ENCODE results near the gene KRT8.
A peak's percentile ranks its signal among the peaks of the same experiment; 100 is the strongest.
"Not testable (repeated sequence)": the region's sequence is repeated elsewhere in the genome, so short reads cannot be mapped to it uniquely, and the experiment has no call there.

KRT8 gene

DNA sequence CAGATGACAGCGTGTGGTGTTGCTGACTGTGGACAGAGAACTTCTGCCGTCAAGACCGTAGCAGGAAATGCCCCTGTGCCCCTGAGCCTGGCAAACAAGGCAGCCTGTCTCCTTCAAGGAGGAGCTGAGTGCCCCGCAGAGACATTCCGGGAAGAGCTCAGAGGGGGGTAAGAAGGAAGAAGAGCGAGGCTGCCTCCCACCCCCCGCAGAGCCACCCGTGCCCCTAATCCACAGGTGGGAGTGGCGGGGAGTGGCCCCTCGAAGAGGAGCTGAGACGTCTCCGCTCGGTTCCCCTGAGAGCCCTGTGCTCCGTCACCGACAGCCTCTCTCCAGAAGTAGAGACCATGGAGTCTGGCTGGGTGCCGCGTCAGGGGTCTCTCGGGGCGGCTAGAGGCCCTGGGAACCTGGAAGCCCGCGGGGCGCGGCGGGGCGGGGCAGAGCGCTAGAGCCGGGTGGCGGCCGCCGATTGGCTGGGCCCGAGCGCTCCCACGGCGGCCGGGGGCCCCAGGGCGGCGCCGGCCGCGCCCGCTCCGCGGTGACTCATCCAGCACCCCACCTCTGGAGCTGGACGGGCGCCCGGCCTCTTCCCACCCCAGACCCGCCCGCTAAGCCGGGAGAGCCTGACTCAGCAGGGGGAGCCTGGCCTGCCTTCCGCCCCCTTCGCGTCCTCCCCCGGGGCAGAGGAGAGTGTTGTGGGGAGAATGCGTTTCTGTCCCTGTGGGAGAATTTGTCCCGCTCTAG is 30.9 kb downstream of the KRT8 start:
- peak in 1 of 2 donors; percentile 27 for DNase-seq

- no peak for DNase-seq
These were observed 31.4 kb downstream of the KRT8 start for GRCh38 chr12:52873513-52873831.

- DNase-seq: no peak
These were observed 32.1 kb downstream of the KRT8 start for GRCh38 chr12:52872644-52873389.

DNA sequence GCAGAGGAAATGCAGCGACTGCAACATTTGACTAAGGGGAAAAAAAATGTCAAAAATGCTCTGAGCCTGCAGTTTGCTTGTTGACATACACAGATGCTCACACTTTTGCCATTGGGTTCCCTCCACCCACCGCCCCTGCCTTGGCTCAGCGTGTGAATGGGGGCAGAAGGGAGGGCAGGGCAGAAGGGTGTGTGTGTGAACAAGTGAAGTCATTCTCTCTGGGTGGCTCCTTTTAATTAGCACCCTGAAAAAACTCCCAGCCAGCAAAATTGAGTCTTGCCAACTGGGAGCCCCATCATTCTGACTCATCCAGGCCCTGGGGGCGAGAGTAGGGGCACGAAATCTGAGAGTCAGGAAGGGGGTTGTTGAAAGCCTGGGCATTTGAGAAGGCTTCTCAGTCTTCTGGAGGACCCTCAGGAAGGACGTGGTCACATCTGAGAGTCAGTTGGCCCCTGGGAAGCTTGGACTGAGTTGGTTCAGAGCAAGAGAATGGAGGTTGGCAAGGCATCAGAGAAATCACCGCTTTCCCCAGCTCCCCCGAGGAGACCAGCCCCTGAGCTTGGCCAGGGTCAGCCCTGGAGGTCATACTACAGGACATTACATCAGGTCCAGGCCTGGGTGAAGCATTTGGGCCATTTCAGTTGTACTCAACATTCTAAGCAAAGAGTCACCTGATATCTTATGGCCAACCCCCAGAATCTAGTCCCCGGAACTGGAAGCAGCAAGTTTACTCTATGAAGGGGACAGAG is 33.4 kb downstream of the KRT8 start:
- no peak for DNase-seq

GRCh38 chr12:52870361-52871290 is 34.2 kb downstream of the KRT8 start:
- DNase-seq: peak; percentile 77 to 81

DNA sequence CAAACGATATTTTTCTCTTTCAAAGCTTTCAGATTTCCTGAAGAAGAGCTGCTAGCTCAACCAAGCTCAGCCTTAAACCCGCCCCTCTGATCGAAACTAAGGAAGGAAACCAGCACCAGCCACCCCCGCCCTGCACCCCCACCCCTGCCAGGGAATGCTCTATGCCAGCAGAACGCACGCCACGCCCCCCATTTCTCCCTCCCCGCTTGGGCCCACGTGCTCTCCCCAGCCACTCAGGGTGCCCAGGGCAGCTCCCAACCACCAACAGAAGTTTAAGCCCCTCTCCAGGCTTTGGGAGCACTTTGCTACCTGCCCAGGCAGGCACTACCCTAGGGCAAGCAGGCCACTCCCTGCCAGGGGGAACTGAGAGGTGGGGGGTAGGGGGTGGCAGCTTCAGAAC is 37.2 kb downstream of the KRT8 start:
- DNase-seq: no peak

GRCh38 chr12:52867152-52867551 is 37.7 kb downstream of the KRT8 start:
- DNase-seq: no peak

DNA sequence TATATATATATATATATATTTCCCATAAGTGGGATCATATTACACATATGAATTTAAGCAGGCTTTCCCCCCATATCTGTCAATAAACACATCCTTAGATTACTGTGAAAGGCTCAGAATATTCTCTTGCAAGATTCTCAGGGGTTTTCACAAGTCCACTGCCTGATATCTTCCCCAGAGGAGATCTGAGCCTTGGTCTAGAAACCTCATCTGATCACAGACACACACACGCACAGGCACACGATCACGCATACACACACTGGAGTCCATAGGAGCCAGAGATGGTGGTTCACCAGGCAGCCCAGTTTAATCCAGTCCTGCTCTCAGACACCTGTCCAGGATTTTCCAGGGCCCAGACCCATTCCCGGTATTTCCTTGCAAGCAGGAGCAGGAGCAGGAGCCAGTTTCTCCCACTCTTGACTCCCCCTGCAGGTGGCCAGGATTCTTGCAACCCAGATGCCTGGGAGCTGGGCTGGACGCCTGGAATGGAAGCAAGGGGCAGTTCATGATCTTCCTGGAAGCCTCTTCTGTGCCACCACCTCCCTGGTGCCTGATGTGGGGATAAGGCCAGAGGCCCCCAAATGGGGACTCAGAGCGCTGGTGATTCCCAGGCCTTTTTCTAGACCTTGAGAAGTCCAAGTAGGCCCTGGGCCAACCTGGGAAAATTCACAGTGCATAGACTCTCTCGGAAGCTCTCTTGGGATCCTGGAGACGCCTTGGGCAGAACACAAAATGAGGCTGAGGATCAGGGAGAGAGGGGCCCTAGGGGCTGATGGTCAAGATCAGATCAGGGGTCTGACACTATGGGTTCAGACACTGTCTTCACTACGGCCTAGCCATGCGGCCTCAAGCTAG is 39.6 kb downstream of the KRT8 start:
- DNase-seq: peak; percentile 23 to 25

GRCh38 chr12:52862023-52862422 is 42.9 kb downstream of the KRT8 start:
- DNase-seq: no peak

DNA sequence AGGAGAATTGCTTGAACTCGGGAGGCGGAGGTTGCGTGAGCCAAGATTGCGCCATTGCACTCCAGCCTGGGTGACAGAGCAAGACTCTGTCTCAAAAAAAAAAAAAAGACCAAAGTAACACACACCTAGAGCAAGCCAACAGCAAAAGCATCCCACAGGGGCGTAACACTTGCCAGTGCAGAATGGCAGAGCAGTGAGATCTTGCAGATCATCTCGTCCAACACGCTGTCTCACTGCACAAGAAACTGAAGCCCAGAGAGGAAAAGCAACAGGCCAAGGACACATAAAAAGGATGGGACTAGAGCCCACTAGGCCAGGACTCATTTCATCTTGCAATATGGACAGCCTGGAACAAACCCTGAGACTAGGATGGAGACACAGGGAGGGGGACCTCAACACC is 43.4 kb downstream of the KRT8 start:
- no peak for DNase-seq

DNA sequence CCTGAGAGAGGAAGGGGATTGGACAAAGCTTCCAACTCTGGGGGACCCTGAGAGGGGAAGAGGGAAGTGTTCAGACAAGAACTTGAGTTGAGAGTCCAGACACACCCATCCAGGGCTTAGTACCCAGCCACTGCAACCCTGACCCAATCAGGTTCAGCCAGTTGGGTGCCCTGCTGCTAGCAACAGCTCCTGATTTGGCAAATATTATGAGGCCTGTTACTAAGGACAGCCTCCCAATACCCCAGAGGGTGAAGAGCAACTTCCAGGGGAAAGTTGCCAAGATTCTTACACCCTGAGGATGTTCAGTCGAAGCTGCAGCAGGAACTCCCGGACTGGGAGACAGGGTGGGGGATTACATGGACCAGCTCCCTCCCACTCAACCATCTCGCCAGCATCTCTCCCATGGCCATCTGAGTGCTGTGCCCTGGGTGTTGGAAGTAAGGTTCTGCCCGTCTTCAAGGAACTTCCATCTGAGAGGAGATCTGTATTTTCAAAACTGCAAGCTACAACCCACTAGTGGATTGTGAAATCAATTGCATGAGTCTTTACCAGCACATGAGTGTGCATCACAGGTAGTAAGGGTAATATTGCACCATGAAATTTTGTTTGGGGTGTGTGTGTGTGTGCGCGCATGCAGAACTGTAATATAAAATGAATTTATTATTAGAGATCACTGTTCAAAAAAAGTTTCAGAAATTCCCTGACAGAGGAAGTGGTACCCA is 44.6 kb downstream of the KRT8 start:
- no peak for DNase-seq

DNA sequence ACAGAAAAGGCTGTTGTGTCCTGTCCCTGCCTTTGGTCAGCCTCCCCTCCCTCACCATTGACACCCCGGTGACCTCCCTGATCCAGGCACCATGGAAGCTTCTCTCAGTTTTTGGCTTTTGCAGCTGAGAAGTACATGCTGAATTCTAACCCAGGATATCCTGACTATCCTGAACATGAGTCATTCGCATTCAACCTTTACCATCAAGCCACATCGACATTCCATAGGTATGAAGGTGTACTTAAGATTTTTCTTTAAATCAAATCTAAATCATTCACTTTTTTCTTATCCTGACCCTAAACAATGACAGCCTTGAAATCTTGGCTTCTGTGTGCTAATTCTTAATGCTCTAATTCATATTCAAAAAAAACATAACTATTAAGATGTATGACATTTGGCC is 47.4 kb downstream of the KRT8 start:
- no peak for DNase-seq

DNA sequence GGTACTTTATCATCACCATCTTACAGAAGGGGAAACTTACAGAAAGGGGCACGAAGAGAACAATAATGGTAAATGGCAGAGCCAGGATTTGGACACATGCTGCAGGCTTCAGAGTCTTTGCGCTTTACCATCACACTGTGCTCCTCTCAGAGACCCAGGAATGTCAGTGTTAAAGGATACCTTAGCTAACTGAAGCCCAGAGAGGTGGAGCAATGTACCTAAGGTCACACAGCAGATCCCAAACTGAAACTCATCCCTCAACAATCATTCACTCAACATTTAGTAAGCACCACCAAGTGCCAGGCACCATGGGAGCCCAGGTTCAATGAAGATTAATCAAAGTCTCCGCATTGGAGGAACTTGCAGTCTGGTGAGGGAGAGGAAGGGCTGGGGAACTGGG is 48.1 kb downstream of the KRT8 start:
- DNase-seq: no peak

GRCh38 chr12:52856077-52856476 is 48.8 kb downstream of the KRT8 start:
- not testable (repeated sequence) for DNase-seq

DNA sequence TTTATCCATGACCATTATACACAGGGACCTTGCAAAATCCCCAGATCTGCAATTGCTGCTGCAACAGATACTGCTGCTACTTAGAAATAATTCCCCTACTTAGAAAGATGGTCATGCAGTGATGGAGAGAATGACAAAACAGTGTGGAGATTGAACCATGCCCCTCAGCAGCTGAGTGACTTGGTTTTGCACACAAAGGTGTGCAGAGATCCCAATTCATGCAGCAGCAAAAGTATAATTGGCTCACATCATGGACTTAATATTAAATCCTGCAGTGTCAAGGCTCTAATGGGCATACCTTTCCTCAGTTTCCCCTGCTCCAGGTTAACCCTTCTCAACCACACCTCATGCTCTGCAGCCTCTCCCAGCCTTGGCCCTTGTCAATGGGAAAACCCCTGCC is 53.1 kb downstream of the KRT8 start:
- DNase-seq: no peak

DNA sequence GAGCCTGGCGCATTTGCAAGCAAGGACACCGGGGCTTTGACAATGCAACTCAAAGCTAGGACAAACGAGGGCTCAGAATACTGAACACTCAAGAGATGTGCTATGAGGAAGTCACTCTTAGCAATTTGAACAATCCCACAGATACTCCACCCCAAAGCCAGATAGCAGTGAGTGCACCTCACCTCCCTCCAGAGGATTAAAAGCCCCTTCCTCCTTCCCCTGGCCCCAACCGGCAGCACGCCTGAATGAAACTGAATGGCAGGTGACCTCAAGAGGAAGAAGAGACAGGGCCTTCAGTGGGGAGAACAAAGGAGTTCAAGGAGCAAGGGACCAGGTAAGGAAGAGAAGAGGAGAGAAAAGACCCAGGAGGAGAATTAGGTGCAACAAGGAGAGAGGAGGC is 54.2 kb downstream of the KRT8 start:
- DNase-seq: no peak

DNA sequence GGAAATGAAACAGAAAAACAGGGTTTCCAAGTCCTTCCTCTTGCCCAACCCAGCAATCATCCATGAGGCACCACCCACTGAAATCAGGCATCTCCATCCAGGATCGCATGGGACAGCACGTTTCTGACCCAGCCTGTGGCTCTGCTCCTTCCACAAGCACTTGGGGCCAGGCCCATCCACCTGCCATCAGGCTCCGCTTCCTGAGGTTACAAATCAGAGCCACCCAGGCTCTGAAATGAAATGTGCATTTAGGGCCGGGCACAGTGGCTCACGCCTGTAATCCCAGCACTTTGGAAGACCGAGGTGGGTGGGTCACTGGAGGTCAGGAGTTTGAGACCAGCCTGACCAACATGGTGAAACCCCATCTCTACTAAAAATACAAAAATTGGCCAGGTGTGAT is 55.4 kb downstream of the KRT8 start:
- no peak for DNase-seq

GRCh38 chr12:52848661-52849255 is 56.1 kb downstream of the KRT8 start, which contains the start of gene KRT78:
TSS of gene KRT78 (minus strand) at chr12:52848994. CDS start at chr12:52848930, 64 bp downstream.
- no peak for DNase-seq

- no peak for DNase-seq
These were observed 57.4 kb downstream of the KRT8 start for GRCh38 chr12:52847335-52848102.

Measured in stimulated activated CD4-positive, alpha-beta T cell treated with anti-CD3 and anti-CD28 coated beads, Interleukin-2, amount 100 ng/mL, for 48 hours (primary cell).